Bronchial epithelial cell (primary cell): ENCODE results near the gene SAMD4A. TPM values are rescaled to one million over a fixed set of nuclear protein-coding genes. Genes with fewer than 3 reads are reported as not detected.

Source experiments
- DNase-seq: peaks from one replicate; pipeline ENCODE4 v3.0.0-alpha.2; 2010; ENCODE audit warnings: low read depth
- FAIRE-seq: peaks from 2 replicates; lab custom pipeline; 2011; peaks lifted over from hg19 to GRCh38; lab: Jason Lieb, UNC
- H3K27me3 ChIP-seq: 2 replicates; pipeline ENCODE4 v1.5.1; 2011; ENCODE audit warnings: low read length; ENCODE audit not compliant: control insufficient read depth, insufficient read depth
- H3K36me3 ChIP-seq: 2 replicates; pipeline ENCODE4 v1.5.1; 2011; ENCODE audit warnings: low read length; ENCODE audit not compliant: control insufficient read depth, insufficient read depth
- H3K4me3 ChIP-seq: 2 replicates; pipeline ENCODE4 v1.5.1; 2011; ENCODE audit warnings: mild to moderate bottlenecking, low read depth, low read length, control low read depth
- CTCF ChIP-seq: IDR thresholded peaks from 2 replicates; pipeline ENCODE4 v1.5.1; 2011; ENCODE audit warnings: mild to moderate bottlenecking, moderate library complexity, low read length, control low read depth, inconsistent platforms; ENCODE audit not compliant: insufficient read depth, severe bottlenecking
- total RNA-seq: library from RNA; depleted of rRNA; stranded (reverse); fragments of >200 nt; gene quantifications from 2 replicates; pipeline ENCODE4 v1.2.1, GENCODE V29; 2014

Gene SAMD4A
- 12.9 and 13.4 TPM in 2 replicates for total RNA-seq

- no peak for FAIRE-seq
- Histone ChIP-seq H3K4me3 (peak within 1 kb of the TSS; percentile 72), H3K36me3 (no peaks in the 10 kb centered on the region), H3K27me3 (no peaks in the 10 kb centered on the region)
- DNase-seq, result peak; percentile 60
- TF ChIP-seq CTCF, result peak; percentile 32
These were observed at the start of gene SAMD4A for GRCh38 chr14:54566410-54567223. SAMD4A (plus strand) TSS chr14:54567128; CDS start chr14:54567917, 789 bp downstream.

GRCh38 chr14:54524410-54524809 is 42.5 kb upstream of the SAMD4A start:
- Histone ChIP-seq H3K27me3 (no peaks in the 10 kb centered on the region), H3K36me3 (peaks cover 3% of the 10 kb centered on the region), H3K4me3 (no peak overlapping the region)
- FAIRE-seq (no peak), DNase-seq (no peak)
- no peak for TF ChIP-seq CTCF

- no peak for TF ChIP-seq CTCF
- FAIRE-seq, result no peak
These were observed 38.0 kb upstream of the SAMD4A start for GRCh38 chr14:54528973-54529372.

GRCh38 chr14:54529811-54530210 is 37.1 kb upstream of the SAMD4A start:
- FAIRE-seq, result no peak
- no peak for TF ChIP-seq CTCF
- Histone ChIP-seq H3K4me3 (no peak overlapping the region), H3K27me3 (no peaks in the 10 kb centered on the region), H3K36me3 (peaks cover 2% of the 10 kb centered on the region)
- DNase-seq, result peak; percentile 58

More at GRCh38 chr14:54528973-54529372, 38.0 kb upstream of the SAMD4A start:
- Histone ChIP-seq H3K4me3 (no peak overlapping the region), H3K36me3 (peaks cover 2% of the 10 kb centered on the region), H3K27me3 (no peaks in the 10 kb centered on the region)
- no peak for DNase-seq

GRCh38 chr14:54532111-54533012 is 34.6 kb upstream of the SAMD4A start:
- FAIRE-seq (no peak), DNase-seq (no peak)
- no peak for TF ChIP-seq CTCF
- Histone ChIP-seq H3K27me3 (no peaks in the 10 kb centered on the region), H3K36me3 (peaks cover 2% of the 10 kb centered on the region), H3K4me3 (no peak overlapping the region)
